ENCODE measurements around the gene ACAA1. TPM values are rescaled to one million over a fixed set of nuclear protein-coding genes. Genes with fewer than 3 reads are reported as not detected.

ACAA1 gene
- total and polyA plus RNA-seq, 2 of the 13 experiments (the other 11 are each of a cell fraction or from before 2014, with no cell fraction given), result 60.8 to 188 TPM

GRCh38 chr3:38130631-38131065, 6.3 kb downstream of the ACAA1 start (continued):
- TF ChIP-seq ARID4A (CRISPR knock-in tag; IDR thresholded peaks at IDR 0.05; ENCODE audit: borderline replicate concordance) (peak; percentile 84), ZNF496 (CRISPR knock-in tag; IDR thresholded peaks at IDR 0.05; ENCODE audit: insufficient replicate concordance) (no peak), ZNF770 (CRISPR knock-in tag; IDR thresholded peaks at IDR 0.05) (no peak), ZNF557 (CRISPR knock-in tag; IDR thresholded peaks at IDR 0.05) (no peak), ZBED4 (CRISPR knock-in tag; IDR thresholded peaks at IDR 0.05; ENCODE audit: borderline replicate concordance) (0 out of 2 replicates have a peak, but pooled peaks have one; percentile 27), GABPA (IDR thresholded peaks at IDR 0.05; ENCODE audit: low read depth, low read length) (no peak), GABPA (CRISPR knock-in tag; IDR thresholded peaks at IDR 0.05; ENCODE audit: low read depth) (peak; percentile 40; the same call in 1 of the 2 replicates), CREB3 (CRISPR knock-in tag; IDR thresholded peaks at IDR 0.05) (no peak), ZNF510 (CRISPR knock-in tag; IDR thresholded peaks at IDR 0.05; ENCODE audit: low read depth) (no peak), GATAD2A (CRISPR knock-in tag; IDR thresholded peaks at IDR 0.05) (peak; percentile 88), E2F2 (CRISPR knock-in tag; IDR thresholded peaks at IDR 0.05; ENCODE audit: borderline replicate concordance) (no peak), FUBP1 (CRISPR knock-in tag; IDR thresholded peaks at IDR 0.05; ENCODE audit: borderline replicate concordance) (no peak)
